ENCODE results near the gene KCTD12. TPM values are rescaled to one million over a fixed set of nuclear protein-coding genes. Genes with fewer than 3 reads are reported as not detected.

The KCTD12 gene
- total RNA-seq, 2 experiments from 2014 or later = 0.08 TPM; not detected in 1

GRCh38 chr13:76873445-76873844 is 12.8 kb downstream of the KCTD12 start:
- Histone ChIP-seq H3K4me1 (ENCODE audit: insufficient read depth, low read length, poor library complexity, severe bottlenecking) (no peaks in the 10 kb centered on the region), H3K4me3 (ENCODE audit: low read depth, low read length, poor library complexity, severe bottlenecking) (no peak overlapping the region), H3K9me2 (ENCODE audit: insufficient read depth, low read length) (no peaks in the 10 kb centered on the region), H4K20me1 (ENCODE audit: insufficient read depth, low read length) (no peaks in the 10 kb centered on the region), H3K4me2 (ENCODE audit: low read length) (no peak overlapping the region), H2AFZ (ENCODE audit: low read length) (no peak overlapping the region), H3K27ac (ENCODE audit: low read depth, low read length, poor library complexity, severe bottlenecking) (no peak overlapping the region), H3K9me3 (ENCODE audit: low read length) (no peaks in the 10 kb centered on the region), H3K36me3 (ENCODE audit: insufficient read depth, low read length) (no peaks in the 10 kb centered on the region), H3K79me2 (ENCODE audit: insufficient read depth, low read depth, low read length) (no peaks in the 10 kb centered on the region)
- TF ChIP-seq CTCF (conservative IDR thresholded peaks at IDR 0.05; ENCODE audit: low read length) (no peak), EZH2phosphoT487 (IDR thresholded peaks at IDR 0.05; ENCODE audit: borderline replicate concordance, low read depth, low read length) (no peak)
- no TSS peak for BruUV-seq (replicated peaks)
- DNase-seq (ENCODE audit: low spot score) = no peak
- intact Hi-C loops (cut with micrococcal nuclease; ENCODE audit: unreplicated experiment) = no loop called here
- ChIA-PET CTCF (ENCODE audit: unreplicated experiment) (no interaction called here), POLR2A (interaction anchor here (1.0 to 1.3 kb wide), 2 partner anchors 13 to 60 kb away, joined by 3 read pairs; no protein-coding TSS in a partner anchor)

GRCh38 chr13:76872675-76873074 is 13.5 kb downstream of the KCTD12 start:
- intact Hi-C loops (cut with micrococcal nuclease; ENCODE audit: unreplicated experiment) = no loop called here
- no peak for DNase-seq (ENCODE audit: low spot score)
- POLR2A ChIA-PET = interaction anchor here (0.8 to 1.3 kb wide), 3 partner anchors 13 to 61 kb away, joined by 3 read pairs; no protein-coding TSS in a partner anchor
- Histone ChIP-seq H3K9me2 (ENCODE audit: insufficient read depth, low read length) (no peaks in the 10 kb centered on the region), H3K36me3 (ENCODE audit: insufficient read depth, low read length) (no peaks in the 10 kb centered on the region), H2AFZ (ENCODE audit: low read length) (no peak overlapping the region), H4K20me1 (ENCODE audit: insufficient read depth, low read length) (no peaks in the 10 kb centered on the region), H3K4me1 (ENCODE audit: insufficient read depth, low read length, poor library complexity, severe bottlenecking) (no peaks in the 10 kb centered on the region), H3K9me3 (ENCODE audit: low read length) (no peaks in the 10 kb centered on the region), H3K4me3 (ENCODE audit: low read depth, low read length, poor library complexity, severe bottlenecking) (no peak overlapping the region), H3K27ac (ENCODE audit: low read depth, low read length, poor library complexity, severe bottlenecking) (no peak overlapping the region), H3K4me2 (ENCODE audit: low read length) (no peak overlapping the region), H3K79me2 (ENCODE audit: insufficient read depth, low read depth, low read length) (no peaks in the 10 kb centered on the region)
- TF ChIP-seq EZH2phosphoT487 (IDR thresholded peaks at IDR 0.05; ENCODE audit: borderline replicate concordance, low read depth, low read length) = no peak
- TF ChIP-seq CTCF (conservative IDR thresholded peaks at IDR 0.05; ENCODE audit: low read length) = no peak
- CTCF ChIA-PET (ENCODE audit: unreplicated experiment) = no interaction called here
- BruUV-seq (replicated peaks) = no TSS peak

- Histone ChIP-seq H3K36me3 (ENCODE audit: insufficient read depth, low read length) (no peaks in the 10 kb centered on the region), H3K4me3 (ENCODE audit: low read depth, low read length, poor library complexity, severe bottlenecking) (no peak overlapping the region), H2AFZ (ENCODE audit: low read length) (no peak overlapping the region), H3K9me2 (ENCODE audit: insufficient read depth, low read length) (no peaks in the 10 kb centered on the region), H3K4me1 (ENCODE audit: insufficient read depth, low read length, poor library complexity, severe bottlenecking) (no peaks in the 10 kb centered on the region), H3K9me3 (ENCODE audit: low read length) (no peaks in the 10 kb centered on the region), H3K4me2 (ENCODE audit: low read length) (no peak overlapping the region), H4K20me1 (ENCODE audit: insufficient read depth, low read length) (no peaks in the 10 kb centered on the region), H3K27ac (ENCODE audit: low read depth, low read length, poor library complexity, severe bottlenecking) (no peak overlapping the region), H3K79me2 (ENCODE audit: insufficient read depth, low read depth, low read length) (no peaks in the 10 kb centered on the region)
- ChIA-PET CTCF (ENCODE audit: unreplicated experiment) (no interaction called here), POLR2A (no interaction called here)
- no peak for TF ChIP-seq CTCF (conservative IDR thresholded peaks at IDR 0.05; ENCODE audit: low read length)
- no peak for TF ChIP-seq EZH2phosphoT487 (IDR thresholded peaks at IDR 0.05; ENCODE audit: borderline replicate concordance, low read depth, low read length)
- intact Hi-C loops (cut with micrococcal nuclease; ENCODE audit: unreplicated experiment) = no loop called here
- DNase-seq (ENCODE audit: low spot score) = no peak
- no TSS peak for BruUV-seq (replicated peaks)
Observed at GRCh38 chr13:76871432-76871831, 14.8 kb downstream of the KCTD12 start.
